LNCaP clone FGC (cell line): ENCODE results near the gene DDX41.
"Not testable (repeated sequence)": the region's sequence is repeated elsewhere in the genome, so short reads cannot be mapped to it uniquely, and the experiment has no call there.

ENCODE experiments used
- DNase-seq: peaks from one replicate; pipeline ENCODE4 v3.0.0-alpha.2; 2011; ENCODE audit warnings: low read depth
- H3K4me3 ChIP-seq: 2 replicates; pipeline ENCODE4 v1.5.1; 2011; ENCODE audit warnings: mild to moderate bottlenecking, low read depth, low read length, control low read depth
- TF ChIP-seq, protein P1 (sequence below): IDR thresholded peaks from 2 replicates; pipeline ENCODE4 v1.5.1; 2012; ENCODE audit warnings: mild to moderate bottlenecking; ENCODE audit not compliant: control insufficient read depth, insufficient read depth; ENCODE audit errors: extremely low read depth

DDX41 gene

DNA sequence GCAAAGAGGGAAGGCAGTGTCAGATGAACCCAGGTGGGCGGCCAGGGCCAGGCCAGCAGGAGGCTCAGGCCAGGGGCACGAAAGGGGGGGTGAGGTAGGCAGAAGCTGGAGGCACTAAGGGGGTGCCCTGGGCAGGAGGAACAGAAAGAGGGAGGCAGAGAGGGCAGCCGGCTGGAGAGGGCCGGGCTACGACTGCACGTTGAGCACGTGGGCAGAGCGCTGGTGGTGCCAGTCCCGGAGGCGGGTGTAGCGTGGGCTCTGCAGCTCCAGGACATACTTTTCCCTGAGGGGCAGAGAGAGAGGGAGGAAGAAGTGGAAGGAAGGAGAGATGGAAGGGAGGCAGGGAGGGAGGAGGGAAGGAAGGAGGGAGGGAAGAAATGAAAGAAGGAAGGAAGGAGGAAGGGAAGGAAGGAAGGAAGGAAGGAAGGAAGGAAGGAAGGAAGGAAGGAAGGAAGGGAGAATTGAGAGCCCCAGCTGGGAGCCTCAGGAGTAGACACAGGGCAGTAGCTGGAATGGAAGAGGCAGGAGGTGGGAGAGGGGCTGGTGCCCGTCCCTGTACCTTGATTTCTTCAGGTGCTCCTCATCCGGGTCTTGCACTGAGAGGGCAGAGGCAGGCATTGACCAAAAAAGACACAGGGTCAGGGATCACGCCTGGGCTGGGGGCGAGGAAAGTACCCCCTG lies 26.3 kb downstream of the DDX41 start:
- TF ChIP-seq, protein P1, sequence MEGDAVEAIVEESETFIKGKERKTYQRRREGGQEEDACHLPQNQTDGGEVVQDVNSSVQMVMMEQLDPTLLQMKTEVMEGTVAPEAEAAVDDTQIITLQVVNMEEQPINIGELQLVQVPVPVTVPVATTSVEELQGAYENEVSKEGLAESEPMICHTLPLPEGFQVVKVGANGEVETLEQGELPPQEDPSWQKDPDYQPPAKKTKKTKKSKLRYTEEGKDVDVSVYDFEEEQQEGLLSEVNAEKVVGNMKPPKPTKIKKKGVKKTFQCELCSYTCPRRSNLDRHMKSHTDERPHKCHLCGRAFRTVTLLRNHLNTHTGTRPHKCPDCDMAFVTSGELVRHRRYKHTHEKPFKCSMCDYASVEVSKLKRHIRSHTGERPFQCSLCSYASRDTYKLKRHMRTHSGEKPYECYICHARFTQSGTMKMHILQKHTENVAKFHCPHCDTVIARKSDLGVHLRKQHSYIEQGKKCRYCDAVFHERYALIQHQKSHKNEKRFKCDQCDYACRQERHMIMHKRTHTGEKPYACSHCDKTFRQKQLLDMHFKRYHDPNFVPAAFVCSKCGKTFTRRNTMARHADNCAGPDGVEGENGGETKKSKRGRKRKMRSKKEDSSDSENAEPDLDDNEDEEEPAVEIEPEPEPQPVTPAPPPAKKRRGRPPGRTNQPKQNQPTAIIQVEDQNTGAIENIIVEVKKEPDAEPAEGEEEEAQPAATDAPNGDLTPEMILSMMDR, result no peak
- H3K4me3 ChIP-seq, result no peak overlapping the region
- no peak for DNase-seq

DNA sequence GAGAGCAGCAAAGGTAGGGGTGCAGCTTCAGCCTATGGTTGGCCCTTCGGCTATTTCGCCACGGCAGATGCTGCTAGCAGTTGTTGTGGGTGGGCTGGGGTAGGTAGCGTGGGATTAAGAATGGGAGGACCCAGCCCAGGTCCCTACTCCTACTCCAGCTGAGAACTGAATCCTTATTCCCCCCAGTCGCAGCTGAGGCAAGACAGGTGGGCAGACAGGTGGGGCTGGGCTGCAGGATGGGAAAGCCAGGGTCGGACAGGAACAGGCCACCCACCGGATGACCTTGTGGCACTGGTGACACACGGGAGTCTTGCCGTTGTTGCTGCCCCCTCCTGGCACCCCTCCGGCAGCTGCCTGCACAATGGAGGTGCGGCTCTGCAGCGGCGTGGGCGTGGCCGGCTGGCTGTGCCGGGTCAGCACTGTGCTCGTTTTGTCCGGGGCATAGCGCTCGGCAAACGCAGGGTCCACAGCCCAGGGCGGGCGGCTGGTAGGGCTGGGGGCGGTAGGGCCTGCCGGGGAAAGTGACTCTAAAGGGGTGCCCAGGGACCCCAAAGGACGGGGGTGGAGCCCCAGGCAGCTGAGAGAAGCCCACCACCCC lies 27.5 kb downstream of the DDX41 start:
- no peak for DNase-seq
- H3K4me3 ChIP-seq, result no peak overlapping the region
- TF ChIP-seq, protein P1, result no peak

DNA sequence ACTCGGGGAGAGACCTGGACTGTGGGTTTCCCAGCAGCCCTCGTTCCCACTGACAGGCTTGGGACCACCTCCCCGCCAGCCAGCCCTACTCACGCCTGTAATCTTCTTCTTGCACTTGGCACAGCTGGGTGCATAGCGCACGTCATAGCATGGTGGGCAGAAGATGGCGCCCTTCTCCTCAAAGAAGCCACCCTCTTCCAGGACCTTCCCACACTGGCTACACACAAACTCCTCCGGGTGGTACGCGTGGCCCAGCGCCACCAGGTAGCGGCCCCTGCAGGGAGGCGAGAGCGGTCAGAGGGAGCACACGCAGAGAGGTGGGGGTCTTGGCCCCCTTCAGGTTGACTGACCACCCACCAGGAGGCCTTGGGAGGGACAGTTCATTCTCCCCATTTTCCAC lies 28.8 kb downstream of the DDX41 start:
- H3K4me3 ChIP-seq, result no peak overlapping the region
- DNase-seq, result no peak
- TF ChIP-seq, protein P1, result no peak

DNA sequence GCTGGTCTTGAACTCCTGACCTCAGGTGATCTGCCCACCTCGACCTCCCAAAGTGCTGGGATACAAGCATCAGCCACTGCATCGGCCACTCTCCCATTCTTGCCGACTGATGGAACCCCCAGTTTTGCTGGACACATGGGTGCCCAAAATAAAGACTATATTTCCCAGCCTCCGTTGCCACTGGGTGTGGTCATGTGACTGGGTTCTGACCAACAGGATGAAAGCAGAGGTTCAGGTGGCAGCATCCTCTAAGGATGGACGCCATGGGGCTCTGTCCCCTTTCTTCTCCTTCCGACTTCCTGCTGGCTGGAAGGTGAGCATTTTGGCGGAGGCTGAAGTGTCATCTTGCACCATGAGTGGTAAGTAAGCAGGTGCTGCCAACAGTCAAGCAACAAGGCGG lies 29.6 kb downstream of the DDX41 start:
- no peak overlapping the region for H3K4me3 ChIP-seq
- TF ChIP-seq, protein P1, result no peak
- no peak for DNase-seq

DNA sequence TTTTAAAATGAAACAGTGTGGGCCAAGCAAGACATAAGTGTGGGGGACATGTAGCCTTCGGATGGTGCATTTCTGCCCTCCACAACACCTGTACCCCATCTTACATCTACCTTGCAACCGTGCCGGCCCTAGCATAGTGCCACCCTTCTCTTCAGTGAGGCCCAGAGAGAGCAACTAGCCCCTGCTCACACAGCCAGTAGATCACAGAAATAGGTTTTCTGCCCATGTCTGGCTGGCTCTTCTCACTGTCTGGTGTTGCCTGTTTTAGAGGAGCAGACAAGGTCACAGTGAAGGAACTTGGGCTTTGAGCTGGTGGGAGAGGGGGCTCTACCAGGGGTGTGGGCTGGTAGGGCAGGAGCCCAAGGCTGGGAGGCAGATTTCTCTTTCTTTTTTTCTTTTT lies 30.5 kb downstream of the DDX41 start:
- TF ChIP-seq, protein P1, result no peak
- DNase-seq, result no peak
- H3K4me3 ChIP-seq, result no peak overlapping the region

DNA sequence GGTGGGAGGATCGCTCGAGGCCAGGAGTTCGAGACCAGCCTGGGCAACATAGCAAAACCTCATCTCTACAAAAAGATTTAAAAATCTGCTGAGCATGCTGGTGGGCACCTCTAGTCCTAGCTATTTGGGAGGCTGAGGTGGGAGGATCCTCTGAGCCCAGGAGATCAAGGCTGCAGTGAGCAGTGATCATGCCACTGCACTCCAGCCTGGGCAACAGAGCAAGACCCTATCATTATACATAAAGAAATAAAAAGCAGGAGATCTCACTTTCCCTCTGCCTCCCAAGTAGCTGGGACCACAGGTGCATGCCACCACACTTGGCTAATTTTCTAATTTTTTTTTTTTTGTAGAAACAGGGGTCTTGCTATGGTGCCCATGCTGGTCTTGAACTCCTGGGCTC lies 31.0 kb downstream of the DDX41 start:
- H3K4me3 ChIP-seq, DNase-seq: not testable (repeated sequence)

DNA sequence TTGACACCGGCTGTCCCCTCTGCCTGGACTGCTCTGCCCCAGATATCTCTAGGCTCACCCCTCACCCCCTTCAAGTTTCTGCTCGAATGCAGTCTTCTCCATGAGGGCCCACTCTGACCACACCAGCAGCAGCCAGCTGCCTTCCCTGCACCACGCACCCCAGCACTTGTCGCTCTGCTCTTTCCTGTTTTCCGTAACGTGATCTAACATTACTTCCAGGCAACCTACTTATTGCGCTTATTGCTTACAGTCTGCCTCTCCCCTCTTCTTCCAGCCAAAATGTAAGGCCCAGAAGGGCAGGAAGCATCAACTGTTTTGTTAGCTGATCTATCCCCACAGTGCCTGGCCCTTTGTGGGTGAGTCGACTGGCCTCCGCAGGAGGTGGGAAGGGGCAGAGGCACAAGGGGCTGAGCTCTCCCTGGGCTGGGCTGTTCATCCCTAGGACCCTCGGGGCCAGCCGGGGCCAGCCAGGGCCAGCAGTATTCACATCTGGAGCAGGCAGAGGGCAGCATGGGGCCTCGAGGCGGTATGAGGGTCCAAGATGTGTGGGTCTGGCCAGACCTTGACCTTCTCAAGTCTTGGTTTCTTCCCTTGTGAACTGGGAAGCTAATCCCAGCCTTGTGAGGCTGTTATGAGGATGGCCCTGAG lies 31.7 kb downstream of the DDX41 start:
- DNase-seq, result no peak
- H3K4me3 ChIP-seq, result no peak overlapping the region
- TF ChIP-seq, protein P1, result no peak
